Tibial artery (tissue), 4 donors: Measurements from ENCODE around the gene RB1.
A peak's percentile ranks its signal among the peaks of the same experiment; 100 is the strongest.
"Not testable (repeated sequence)": the region's sequence is repeated elsewhere in the genome, so short reads cannot be mapped to it uniquely, and the experiment has no call there.

ENCODE experiments used
- DNase-seq, 2 donors: peaks; one replicate each; pipeline ENCODE4 v3.0.0-alpha.2; 2019
- H3K27ac ChIP-seq, 2 donors: fragments of 200-600 bp; sonication (generic) in 1 of 2; 1 replicate in 1 of 2; 2 replicates in 1 of 2; pipeline ENCODE4 v1.5.1; 2018 to 2019; ENCODE audit warnings: mild to moderate bottlenecking in 1 of 2
- H3K27me3 ChIP-seq, 2 donors: fragments of 200-600 bp; sonication (generic) in 1 of 2; one replicate each; pipeline versions ENCODE4 v1.5.1 to v1.6.0; 2016 to 2019
- H3K36me3 ChIP-seq, 3 donors: fragments of 200-600 bp; sonication (generic) in 2 of 3; one replicate each; pipeline ENCODE4 v1.5.1; 2016 to 2019; ENCODE audit warnings: mild to moderate bottlenecking in 2 of 3
- H3K4me1 ChIP-seq, 4 donors: fragments of 200-600 bp; sonication (generic) in 2 of 4; 1 replicate in 3 of 4; 2 replicates in 1 of 4; pipeline ENCODE4 v1.5.1; 2016 to 2019
- H3K4me3 ChIP-seq, 2 donors: fragments of 200-600 bp; sonication (generic) in 1 of 2; 1 replicate in 1 of 2; 2 replicates in 1 of 2; pipeline ENCODE4 v1.5.1; 2018 to 2019; ENCODE audit warnings: mild to moderate bottlenecking in 2 of 2
- H3K9me3 ChIP-seq, 3 donors: fragments of 200-600 bp; sonication (generic) in 1 of 3; one replicate each; pipeline ENCODE4 v1.5.1; 2016 to 2019
- intact Hi-C: fragments of 100-400 bp; cut with DNase I; formaldehyde crosslinking; loops from one replicate; pipeline ENCODE4 v1.15.0; 2023; ENCODE audit warnings: low total_unique reads
- TF ChIP-seq, protein P1 (sequence below), 2 experiments: fragments of 200-600 bp in 1 of 2; fragments of 450-650 bp in 1 of 2; IDR thresholded peaks; one replicate each; pipeline ENCODE4 v1.5.1; 2017 to 2019; ENCODE audit warnings: antibody characterized with exemption in 2 of 2, mild to moderate bottlenecking in 1 of 2, moderate library complexity in 1 of 2

The RB1 gene

DNA sequence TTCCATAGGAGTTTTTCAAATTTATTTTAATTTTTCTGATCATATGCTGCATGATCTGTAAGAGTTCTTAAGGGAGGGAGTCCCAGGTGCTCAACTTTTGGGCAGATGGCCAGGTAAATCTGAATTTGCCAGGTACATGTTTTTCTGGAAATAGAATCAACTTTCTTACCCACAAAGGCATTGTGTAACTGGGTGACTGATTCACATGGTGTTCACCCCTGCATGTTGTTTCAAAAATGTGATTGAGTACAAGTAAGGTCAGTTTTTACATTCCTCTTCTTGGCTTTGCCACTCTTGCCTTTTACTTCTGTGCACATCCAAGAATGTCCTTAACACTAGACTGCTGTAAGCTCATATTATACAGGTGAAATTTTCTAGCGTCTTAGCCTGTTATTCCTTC lies 30.4 kb downstream of the RB1 start:
- DNase-seq = no peak
- no peaks in the 10 kb centered on the region for H3K27me3 ChIP-seq
- H3K27ac ChIP-seq = no peak overlapping the region
- intact Hi-C loops = loop anchor here (5.0 kb wide), 1 partner anchor 248 kb away; no protein-coding TSS in a partner anchor
- peaks cover 0 to 6% (median 0%) of the 10 kb centered on the region in 4 donors for H3K4me1 ChIP-seq
- peaks cover 0 to 4% (median 4%) of the 10 kb centered on the region in 3 donors for H3K36me3 ChIP-seq
- no peak overlapping the region for H3K4me3 ChIP-seq
- TF ChIP-seq, protein P1, sequence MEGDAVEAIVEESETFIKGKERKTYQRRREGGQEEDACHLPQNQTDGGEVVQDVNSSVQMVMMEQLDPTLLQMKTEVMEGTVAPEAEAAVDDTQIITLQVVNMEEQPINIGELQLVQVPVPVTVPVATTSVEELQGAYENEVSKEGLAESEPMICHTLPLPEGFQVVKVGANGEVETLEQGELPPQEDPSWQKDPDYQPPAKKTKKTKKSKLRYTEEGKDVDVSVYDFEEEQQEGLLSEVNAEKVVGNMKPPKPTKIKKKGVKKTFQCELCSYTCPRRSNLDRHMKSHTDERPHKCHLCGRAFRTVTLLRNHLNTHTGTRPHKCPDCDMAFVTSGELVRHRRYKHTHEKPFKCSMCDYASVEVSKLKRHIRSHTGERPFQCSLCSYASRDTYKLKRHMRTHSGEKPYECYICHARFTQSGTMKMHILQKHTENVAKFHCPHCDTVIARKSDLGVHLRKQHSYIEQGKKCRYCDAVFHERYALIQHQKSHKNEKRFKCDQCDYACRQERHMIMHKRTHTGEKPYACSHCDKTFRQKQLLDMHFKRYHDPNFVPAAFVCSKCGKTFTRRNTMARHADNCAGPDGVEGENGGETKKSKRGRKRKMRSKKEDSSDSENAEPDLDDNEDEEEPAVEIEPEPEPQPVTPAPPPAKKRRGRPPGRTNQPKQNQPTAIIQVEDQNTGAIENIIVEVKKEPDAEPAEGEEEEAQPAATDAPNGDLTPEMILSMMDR (IDR thresholded peaks at IDR 0.05) = no peak
- no peaks in the 10 kb centered on the region for H3K9me3 ChIP-seq

- Histone ChIP-seq H3K27me3 (no peaks in the 10 kb centered on the region), H3K9me3 (peaks cover 0 to 5% (median 4%) of the 10 kb centered on the region in 3 donors), H3K27ac (no peak overlapping the region), H3K36me3 (peaks cover 5 to 10% (median 10%) of the 10 kb centered on the region in 3 donors), H3K4me3 (no peak overlapping the region), H3K4me1 (peaks cover 0 to 6% (median 0%) of the 10 kb centered on the region in 4 donors)
- TF ChIP-seq, protein P1 (IDR thresholded peaks at IDR 0.05) = peak; percentile 54 to 64
- intact Hi-C loops = loop anchor here (5.0 kb wide), 1 partner anchor 248 kb away; no protein-coding TSS in a partner anchor
- no peak for DNase-seq
Measured at GRCh38 chr13:48334534-48335127, 31.1 kb downstream of the RB1 start.

GRCh38 chr13:48339198-48339597 lies 35.6 kb downstream of the RB1 start:
- intact Hi-C loops = not testable (repeated sequence)

DNA sequence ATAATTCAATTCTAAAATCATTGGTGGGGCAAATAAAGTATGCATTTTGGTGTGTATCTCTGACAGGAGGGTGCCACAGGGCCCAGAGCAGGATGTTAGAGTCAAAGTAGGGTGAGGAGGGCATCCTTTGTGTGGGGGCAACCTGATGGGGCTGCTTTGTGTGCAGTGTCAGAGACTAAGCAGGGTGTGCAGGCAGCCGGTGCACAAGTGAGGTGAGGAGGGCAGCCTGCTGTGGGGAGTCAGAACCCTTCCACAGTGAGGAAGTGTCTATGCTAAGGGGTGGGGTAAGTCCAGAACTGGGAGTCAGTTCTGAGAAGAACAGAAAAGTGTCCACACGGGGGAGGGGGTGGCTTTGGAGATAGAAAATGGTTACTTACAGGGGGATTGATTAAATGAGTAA lies 40.7 kb downstream of the RB1 start:
- DNase-seq = no peak
- Histone ChIP-seq H3K36me3 (peaks cover 7 to 28% (median 12%) of the 10 kb centered on the region in 3 donors), H3K9me3 (peaks cover 0 to 8% (median 3%) of the 10 kb centered on the region in 3 donors), H3K27ac (no peak overlapping the region), H3K27me3 (no peaks in the 10 kb centered on the region), H3K4me3 (no peak overlapping the region), H3K4me1 (no peaks in the 10 kb centered on the region)
- TF ChIP-seq, protein P1 (IDR thresholded peaks at IDR 0.05) = no peak
- intact Hi-C loops = no loop called here

More at GRCh38 chr13:48339198-48339597, 35.6 kb downstream of the RB1 start:
- not testable (repeated sequence) for H3K27ac ChIP-seq, H3K4me1 ChIP-seq, H3K9me3 ChIP-seq, H3K27me3 ChIP-seq, DNase-seq, H3K4me3 ChIP-seq
- H3K36me3 ChIP-seq = peaks cover 11 to 16% (median 11%) of the 10 kb centered on the region in 3 donors

DNA sequence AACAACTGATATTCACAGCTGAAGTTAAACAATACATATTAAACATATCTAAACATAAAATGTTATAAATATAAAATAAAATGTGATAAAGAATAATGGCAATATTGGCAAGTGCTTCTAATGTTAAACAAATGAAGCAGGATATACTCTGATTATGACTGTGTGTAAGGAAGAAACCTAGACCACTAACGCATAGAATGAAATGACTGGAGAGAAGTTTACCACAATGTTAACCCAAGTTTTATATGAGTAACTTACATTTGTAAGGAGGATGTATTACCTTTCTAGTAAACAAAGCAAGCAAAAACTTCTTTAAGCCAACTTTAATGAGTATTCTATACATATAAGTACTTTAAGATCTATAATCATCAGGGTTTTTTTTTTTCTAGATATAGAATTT lies 43.0 kb downstream of the RB1 start:
- Histone ChIP-seq H3K27me3 (no peaks in the 10 kb centered on the region), H3K36me3 (peaks cover 25 to 44% (median 30%) of the 10 kb centered on the region in 3 donors), H3K4me1 (no peaks in the 10 kb centered on the region), H3K4me3 (no peak overlapping the region), H3K9me3 (no peaks in the 10 kb centered on the region), H3K27ac (no peak overlapping the region)
- no peak for DNase-seq
- intact Hi-C loops = no loop called here
- TF ChIP-seq, protein P1 (IDR thresholded peaks at IDR 0.05) = no peak

- H3K4me1 ChIP-seq = no peaks in the 10 kb centered on the region
- peaks cover 30 to 54% (median 49%) of the 10 kb centered on the region in 3 donors for H3K36me3 ChIP-seq
- H3K27ac ChIP-seq = no peak overlapping the region
Measured at GRCh38 chr13:48349525-48349924, 46.0 kb downstream of the RB1 start.

More at GRCh38 chr13:48349525-48349924, 46.0 kb downstream of the RB1 start:
- intact Hi-C loops = no loop called here
- TF ChIP-seq, protein P1 (IDR thresholded peaks at IDR 0.05) = no peak
- no peaks in the 10 kb centered on the region for H3K27me3 ChIP-seq
- H3K9me3 ChIP-seq = no peaks in the 10 kb centered on the region
- H3K4me3 ChIP-seq = no peak overlapping the region
- DNase-seq = no peak
